SU-DHL-6 (cell line): Measurements from ENCODE around the gene ST6GALNAC2.

Source experiments
- H2AFZ ChIP-seq: fragments of 200-600 bp; sonication (generic); 2 replicates; pipeline ENCODE4 v1.6.1; 2014; ENCODE audit warnings: low read depth, mild to moderate bottlenecking, moderate library complexity, mixed read lengths, antibody characterized with exemption, low read length; ENCODE audit not compliant: severe bottlenecking
- H3F3A ChIP-seq: fragments of 200-600 bp; shearing (Covaris generic); 2 replicates; pipeline ENCODE4 v1.6.0; 2016; ENCODE audit warnings: antibody characterized with exemption, mild to moderate bottlenecking; ENCODE audit not compliant: insufficient read depth
- H3K27ac ChIP-seq: fragments of 200-600 bp; sonication (generic); 2 replicates; pipeline ENCODE4 v1.5.1; 2016; ENCODE audit warnings: low read depth, mild to moderate bottlenecking, low read length, moderate library complexity, mixed read lengths
- H3K27me3 ChIP-seq: fragments of 200-600 bp; sonication (generic), shearing (Covaris generic); 2 replicates; pipeline ENCODE4 v1.6.0; 2014; ENCODE audit warnings: mild to moderate bottlenecking, low read length
- H3K36me3 ChIP-seq: fragments of 200-600 bp; sonication (generic); 2 replicates; pipeline ENCODE4 v1.6.1; 2014; ENCODE audit warnings: mild to moderate bottlenecking, low read length, mixed read lengths
- H3K4me2 ChIP-seq: fragments of 300-600, 200-600 bp; shearing (Covaris generic), sonication (generic); 2 replicates; pipeline ENCODE4 v1.6.0; 2014; ENCODE audit warnings: low read length, low read depth, mild to moderate bottlenecking; ENCODE audit not compliant: poor library complexity, severe bottlenecking
- H3K4me3 ChIP-seq: fragments of 200-600 bp; sonication (generic); 2 replicates; pipeline ENCODE4 v1.5.1; 2014; ENCODE audit warnings: antibody characterized with exemption, low read length, mild to moderate bottlenecking, mixed read lengths; ENCODE audit not compliant: insufficient read depth, poor library complexity, severe bottlenecking
- H3K79me2 ChIP-seq: fragments of 200-600 bp; sonication (generic); 2 replicates; pipeline ENCODE4 v1.6.1; 2014; ENCODE audit warnings: mild to moderate bottlenecking, low read length, moderate library complexity; ENCODE audit not compliant: insufficient read depth
- H3K9ac ChIP-seq: fragments of 200-600 bp; sonication (generic); 2 replicates; pipeline ENCODE4 v1.7.0; 2014; ENCODE audit warnings: mild to moderate bottlenecking, low read length
- H3K9me2 ChIP-seq: fragments of 200-600 bp; sonication (generic); replicated peaks from 2 replicates; pipeline ENCODE4 v1.6.1; 2014; ENCODE audit warnings: low read length; ENCODE audit not compliant: insufficient read depth
- H3K9me3 ChIP-seq: fragments of 200-600 bp; sonication (generic); 2 replicates; pipeline ENCODE4 v1.6.1; 2014; ENCODE audit warnings: low read length, mixed read lengths; ENCODE audit not compliant: insufficient read depth
- H4K20me1 ChIP-seq: fragments of 200-600 bp; sonication (generic); 2 replicates; pipeline ENCODE4 v1.6.1; 2014; ENCODE audit warnings: low read depth, mild to moderate bottlenecking, antibody characterized with exemption, low read length, moderate library complexity, mixed read lengths
- EZH2phosphoT487 ChIP-seq: fragments of 200-600 bp; sonication (generic), shearing (Covaris generic); conservative IDR thresholded peaks from 2 replicates; pipeline ENCODE4 v1.6.1; 2018; ENCODE audit warnings: mild to moderate bottlenecking, antibody characterized with exemption, low read length, moderate library complexity, mixed read lengths
- TF ChIP-seq, protein P1 (sequence below): fragments of 200-600 bp; sonication (generic); IDR thresholded peaks from one replicate; pipeline ENCODE4 v1.5.1; 2017; ENCODE audit warnings: antibody characterized with exemption, mild to moderate bottlenecking, low read length, moderate library complexity; ENCODE audit not compliant: insufficient read depth, poor library complexity, severe bottlenecking

Gene ST6GALNAC2

GRCh38 chr17:76542566-76542971 is 43.1 kb downstream of the ST6GALNAC2 start:
- Histone ChIP-seq H3K27me3 (no peaks in the 10 kb centered on the region), H4K20me1 (no peaks in the 10 kb centered on the region), H3K36me3 (no peaks in the 10 kb centered on the region), H2AFZ (no peak overlapping the region), H3K4me3 (no peak overlapping the region), H3K9ac (no peak overlapping the region), H3K27ac (no peak overlapping the region), H3F3A (no peaks in the 10 kb centered on the region), H3K9me3 (no peaks in the 10 kb centered on the region), H3K79me2 (no peaks in the 10 kb centered on the region), H3K4me2 (no peak overlapping the region), H3K9me2 (no peaks in the 10 kb centered on the region)
- TF ChIP-seq EZH2phosphoT487 = no peak
- TF ChIP-seq, protein P1, sequence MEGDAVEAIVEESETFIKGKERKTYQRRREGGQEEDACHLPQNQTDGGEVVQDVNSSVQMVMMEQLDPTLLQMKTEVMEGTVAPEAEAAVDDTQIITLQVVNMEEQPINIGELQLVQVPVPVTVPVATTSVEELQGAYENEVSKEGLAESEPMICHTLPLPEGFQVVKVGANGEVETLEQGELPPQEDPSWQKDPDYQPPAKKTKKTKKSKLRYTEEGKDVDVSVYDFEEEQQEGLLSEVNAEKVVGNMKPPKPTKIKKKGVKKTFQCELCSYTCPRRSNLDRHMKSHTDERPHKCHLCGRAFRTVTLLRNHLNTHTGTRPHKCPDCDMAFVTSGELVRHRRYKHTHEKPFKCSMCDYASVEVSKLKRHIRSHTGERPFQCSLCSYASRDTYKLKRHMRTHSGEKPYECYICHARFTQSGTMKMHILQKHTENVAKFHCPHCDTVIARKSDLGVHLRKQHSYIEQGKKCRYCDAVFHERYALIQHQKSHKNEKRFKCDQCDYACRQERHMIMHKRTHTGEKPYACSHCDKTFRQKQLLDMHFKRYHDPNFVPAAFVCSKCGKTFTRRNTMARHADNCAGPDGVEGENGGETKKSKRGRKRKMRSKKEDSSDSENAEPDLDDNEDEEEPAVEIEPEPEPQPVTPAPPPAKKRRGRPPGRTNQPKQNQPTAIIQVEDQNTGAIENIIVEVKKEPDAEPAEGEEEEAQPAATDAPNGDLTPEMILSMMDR = no peak

DNA sequence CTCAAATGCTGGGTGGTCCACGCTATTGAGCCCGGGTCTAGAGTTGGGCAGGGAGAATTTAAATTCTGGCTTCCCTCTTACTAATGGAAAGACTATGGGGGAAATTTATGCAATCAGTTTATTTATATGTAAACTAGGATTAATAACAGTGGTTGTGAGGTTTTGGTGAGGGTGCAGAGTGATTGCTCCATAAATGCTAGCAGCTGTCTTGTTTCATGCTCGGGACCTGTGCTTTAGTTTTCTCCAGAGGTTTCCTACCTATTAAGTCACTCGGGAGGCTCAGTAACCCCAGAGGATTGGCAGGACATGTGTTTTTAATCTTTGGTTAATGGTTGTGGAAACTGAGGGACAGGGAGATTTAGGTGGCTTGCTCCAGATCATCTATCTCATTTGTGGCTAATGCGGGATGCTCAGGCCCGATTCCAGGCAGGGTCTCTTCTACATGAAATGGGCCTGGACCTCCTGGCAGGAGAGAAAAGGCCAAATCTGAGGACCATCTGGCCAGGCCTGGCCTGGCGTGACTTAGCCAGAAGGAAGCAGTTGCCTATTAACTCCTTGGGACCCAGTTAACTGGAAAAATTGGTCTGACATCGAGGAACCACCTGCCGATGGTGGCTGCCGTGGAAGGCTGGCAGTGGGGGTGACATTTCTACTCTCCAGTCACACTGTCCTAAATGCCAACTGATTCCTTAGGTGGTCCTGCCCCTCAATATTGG is 43.8 kb downstream of the ST6GALNAC2 start:
- H3K9ac ChIP-seq = no peak overlapping the region
- H3K79me2 ChIP-seq = no peaks in the 10 kb centered on the region
- no peaks in the 10 kb centered on the region for H3K36me3 ChIP-seq
- H2AFZ ChIP-seq = no peak overlapping the region
- TF ChIP-seq, protein P1 = no peak
- TF ChIP-seq EZH2phosphoT487 = no peak
- H3K9me2 ChIP-seq = no peaks in the 10 kb centered on the region
- H3K9me3 ChIP-seq = no peaks in the 10 kb centered on the region
- no peaks in the 10 kb centered on the region for H4K20me1 ChIP-seq
- H3K27ac ChIP-seq = no peak overlapping the region
- no peaks in the 10 kb centered on the region for H3K27me3 ChIP-seq
- no peak overlapping the region for H3K4me2 ChIP-seq
- H3K4me3 ChIP-seq = no peak overlapping the region
- H3F3A ChIP-seq = no peaks in the 10 kb centered on the region

DNA sequence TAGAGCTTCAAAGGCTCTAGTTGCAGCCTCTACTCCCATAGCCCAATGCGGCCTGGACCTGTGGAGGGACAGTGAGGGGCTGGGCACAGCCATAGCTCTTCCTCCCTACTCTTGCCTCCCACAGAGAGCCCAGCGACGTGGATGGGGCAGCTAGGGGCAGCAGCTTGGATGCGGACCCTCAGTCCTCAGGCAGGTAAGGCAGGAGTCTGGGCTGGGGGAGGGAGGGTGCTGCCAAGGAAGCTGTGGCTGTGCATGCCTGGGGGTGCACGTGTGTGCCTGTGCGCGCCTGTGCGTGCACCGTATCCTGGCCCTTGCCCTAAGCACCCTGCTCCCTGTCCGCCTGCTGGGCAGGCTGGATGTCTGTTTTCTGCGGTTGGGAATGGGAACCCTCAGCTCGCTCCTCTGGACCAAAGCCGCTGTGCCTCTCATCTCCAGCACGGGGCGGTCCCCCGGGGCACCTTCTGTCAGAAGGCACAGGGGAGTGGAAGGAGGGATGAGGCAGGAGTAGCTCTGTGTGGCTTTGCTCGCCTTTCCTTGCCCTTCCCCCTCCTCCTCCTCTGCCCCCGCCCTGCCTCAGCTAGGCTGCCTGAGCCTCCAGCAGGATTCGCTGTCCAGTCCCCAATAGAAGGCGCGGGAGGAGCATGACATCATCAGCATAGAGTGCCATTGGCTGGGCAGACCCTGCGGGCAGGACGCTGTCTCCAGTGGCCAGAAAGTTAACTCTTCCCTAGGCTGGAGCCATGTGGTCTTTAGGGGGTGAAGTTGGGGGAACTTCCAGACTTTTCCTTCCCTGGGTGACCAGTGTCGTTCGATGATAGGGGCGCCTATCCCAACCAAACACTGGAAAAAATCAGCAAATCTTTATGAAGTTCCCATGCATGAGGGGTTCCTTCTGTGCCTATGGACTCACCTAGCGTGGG is 45.0 kb downstream of the ST6GALNAC2 start:
- Histone ChIP-seq H2AFZ (no peak overlapping the region), H3K79me2 (no peaks in the 10 kb centered on the region), H3K4me2 (no peak overlapping the region), H3K27ac (no peak overlapping the region), H3K27me3 (no peaks in the 10 kb centered on the region), H3K9me3 (no peaks in the 10 kb centered on the region), H3F3A (no peaks in the 10 kb centered on the region), H4K20me1 (no peaks in the 10 kb centered on the region), H3K9ac (no peak overlapping the region), H3K9me2 (no peaks in the 10 kb centered on the region), H3K4me3 (no peak overlapping the region), H3K36me3 (no peaks in the 10 kb centered on the region)
- TF ChIP-seq, protein P1 = no peak
- TF ChIP-seq EZH2phosphoT487 = no peak
